H9 (cell line): ENCODE results near the gene TEX28. TPM values are rescaled to one million over a fixed set of nuclear protein-coding genes. Genes with fewer than 3 reads are reported as not detected.

Experiments
- DNase-seq: peaks from one replicate; pipeline ENCODE4 v3.0.0-alpha.2; 2017
- H2AFZ ChIP-seq: one replicate; pipeline ENCODE4 v1.6.1; 2013; ENCODE audit warnings: mild to moderate bottlenecking, low read length, control low read depth, moderate library complexity
- H2AK5ac ChIP-seq: 2 replicates; pipeline ENCODE4 v1.6.1; 2013; ENCODE audit warnings: low read length, control low read depth, mixed read lengths; ENCODE audit not compliant: insufficient read length
- H2BK120ac ChIP-seq: one replicate; pipeline ENCODE4 v1.6.1; 2013; ENCODE audit warnings: low read depth, mild to moderate bottlenecking, low read length, control low read depth, inconsistent platforms; ENCODE audit not compliant: poor library complexity, severe bottlenecking
- H2BK12ac ChIP-seq: 2 replicates; pipeline ENCODE4 v1.6.1; 2013; ENCODE audit warnings: low read length, control low read depth, mixed read lengths, low read depth; ENCODE audit not compliant: insufficient read length
- H2BK15ac ChIP-seq: 2 replicates; pipeline ENCODE4 v1.6.1; 2013; ENCODE audit warnings: low read depth, low read length, control low read depth
- H2BK20ac ChIP-seq: one replicate; pipeline ENCODE4 v1.6.1; 2013; ENCODE audit warnings: low read depth, mild to moderate bottlenecking, low read length, control low read depth, inconsistent platforms; ENCODE audit not compliant: poor library complexity, severe bottlenecking
- H2BK5ac ChIP-seq: 2 replicates; pipeline ENCODE4 v1.6.1; 2013; ENCODE audit warnings: low read length, control low read depth, mixed read lengths; ENCODE audit not compliant: insufficient read length
- H3K14ac ChIP-seq: 2 replicates; pipeline ENCODE4 v1.6.1; 2013; ENCODE audit warnings: low read length, control low read depth; ENCODE audit not compliant: insufficient read depth
- H3K18ac ChIP-seq: 2 replicates; pipeline ENCODE4 v1.6.1; 2013; ENCODE audit warnings: low read depth, mild to moderate bottlenecking, mixed read lengths, low read length, control low read depth; ENCODE audit not compliant: insufficient read length
- H3K23ac ChIP-seq: 2 replicates; pipeline ENCODE4 v1.6.1; 2013; ENCODE audit warnings: low read length, control low read depth, mixed read lengths, low read depth; ENCODE audit not compliant: insufficient read length
- H3K23me2 ChIP-seq: 2 replicates; pipeline ENCODE4 v1.6.1; 2013; ENCODE audit warnings: low read depth, mild to moderate bottlenecking, mixed read lengths, low read length, control low read depth; ENCODE audit not compliant: insufficient read length, poor library complexity, severe bottlenecking
- H3K27ac ChIP-seq: 2 replicates; pipeline ENCODE4 v1.5.1; 2013; ENCODE audit warnings: low read length, control low read depth, mixed read lengths, low read depth; ENCODE audit not compliant: insufficient read length
- H3K27me3 ChIP-seq: 2 replicates; pipeline ENCODE4 v1.6.1; 2013; ENCODE audit warnings: low read length, control low read depth, inconsistent platforms; ENCODE audit not compliant: insufficient read depth
- H3K4ac ChIP-seq: 2 replicates; pipeline ENCODE4 v1.6.1; 2013; ENCODE audit warnings: low read depth, mild to moderate bottlenecking, control low read depth, inconsistent platforms, low read length, moderate library complexity
- H3K4me1 ChIP-seq: 2 replicates; pipeline ENCODE4 v1.6.1; 2013; ENCODE audit warnings: low read length, control low read depth, inconsistent platforms; ENCODE audit not compliant: insufficient read depth
- H3K4me2 ChIP-seq: 2 replicates; pipeline ENCODE4 v1.6.1; 2013; ENCODE audit warnings: low read length, control low read depth, mixed read lengths; ENCODE audit not compliant: insufficient read length, insufficient read depth
- H3K56ac ChIP-seq: 2 replicates; pipeline ENCODE4 v1.6.1; 2013; ENCODE audit warnings: low read depth, mild to moderate bottlenecking, mixed read lengths, low read length, control low read depth; ENCODE audit not compliant: insufficient read length
- H3K79me1 ChIP-seq: 2 replicates; pipeline ENCODE4 v1.6.1; 2013; ENCODE audit warnings: low read depth, mild to moderate bottlenecking, moderate library complexity, low read length, control low read depth, inconsistent platforms; ENCODE audit not compliant: insufficient read depth, poor library complexity, severe bottlenecking
- H3K79me2 ChIP-seq: 2 replicates; pipeline ENCODE4 v1.6.1; 2013; ENCODE audit warnings: low read length, control low read depth, inconsistent platforms; ENCODE audit not compliant: insufficient read depth
- H3K9ac ChIP-seq: 2 replicates; pipeline ENCODE4 v1.6.1; 2013; ENCODE audit warnings: low read length, control low read depth, mixed read lengths; ENCODE audit not compliant: insufficient read length; ENCODE audit errors: extremely low read depth
- H3K9me3 ChIP-seq: one replicate; pipeline ENCODE4 v1.6.1; 2013; ENCODE audit warnings: low read depth, low read length, inconsistent platforms; ENCODE audit not compliant: control insufficient read depth
- H3T11ph ChIP-seq: one replicate; pipeline ENCODE4 v1.6.1; 2013; ENCODE audit warnings: mild to moderate bottlenecking, low read length, control low read depth, inconsistent platforms
- H4K20me1 ChIP-seq: one replicate; pipeline ENCODE4 v1.6.1; 2013; ENCODE audit not compliant: control insufficient read depth, insufficient read length, insufficient read depth
- H4K5ac ChIP-seq: 2 replicates; pipeline ENCODE4 v1.6.1; 2013; ENCODE audit warnings: low read depth, mild to moderate bottlenecking, mixed read lengths, low read length, control low read depth; ENCODE audit not compliant: insufficient read length
- H4K8ac ChIP-seq: replicated peaks from 2 replicates; pipeline ENCODE4 v1.6.1; 2013; ENCODE audit warnings: low read length, control low read depth, mixed read lengths, low read depth; ENCODE audit not compliant: insufficient read length
- H4K91ac ChIP-seq: 2 replicates; pipeline ENCODE4 v1.6.1; 2013; ENCODE audit warnings: low read depth, mild to moderate bottlenecking, moderate library complexity, mixed read lengths, low read length, control low read depth; ENCODE audit not compliant: insufficient read length
- H3K27ac Mint-ChIP-seq, 3 experiments: 2 replicates in 2 of 3; 3 replicates in 1 of 3; pipeline ENCODE4 v1.8.0; 2020 to 2021; ENCODE audit warnings: mixed read lengths in 3 of 3, mild to moderate bottlenecking in 1 of 3, moderate library complexity in 1 of 3
- H3K27me3 Mint-ChIP-seq: 2 replicates; pipeline ENCODE4 v1.8.0; 2021; ENCODE audit warnings: low read depth, mild to moderate bottlenecking, moderate library complexity, mixed read lengths
- H3K36me3 Mint-ChIP-seq, 3 experiments: 2 replicates in 2 of 3; 3 replicates in 1 of 3; pipeline ENCODE4 v1.8.0; 2020 to 2021; ENCODE audit warnings: low read depth in 3 of 3, mixed read lengths in 3 of 3; ENCODE audit not compliant: insufficient read depth in 1 of 3
- H3K4me1 Mint-ChIP-seq, 2 experiments: 2 replicates each; pipeline ENCODE4 v1.8.0; 2020; ENCODE audit warnings: mixed read lengths in 2 of 2
- H3K4me3 Mint-ChIP-seq, 2 experiments: 2 replicates in 1 of 2; 3 replicates in 1 of 2; pipeline ENCODE4 v1.8.0; 2020 to 2021; ENCODE audit warnings: mild to moderate bottlenecking in 2 of 2, mixed read lengths in 2 of 2, moderate library complexity in 1 of 2
- H3K9me3 Mint-ChIP-seq, 2 experiments: 2 replicates in 1 of 2; 3 replicates in 1 of 2; pipeline ENCODE4 v1.8.0; 2020; ENCODE audit warnings: mild to moderate bottlenecking in 2 of 2, mixed read lengths in 2 of 2, moderate library complexity in 1 of 2
- CTCF ChIP-seq: fragments of 200-600 bp; sonication (generic); conservative IDR thresholded peaks from 3 replicates; pipeline ENCODE4 v1.8.0; 2021; ENCODE audit warnings: antibody characterized with exemption, mild to moderate bottlenecking
- WGBS: extraction: QIAGEN DNeasy Blood & Tissue Kit; methylation state at CpG from one replicate; pipeline ENCODE4 v1.1.7; 2013; ENCODE audit warnings: missing lambda C conversion rate, low lambda C conversion rate, mixed read lengths; ENCODE audit not compliant: insufficient read length; ENCODE audit errors: extremely low coverage; 5-methylcytosine and 5-hydroxymethylcytosine counted together
- total RNA-seq: library from RNA; stranded (reverse); gene quantifications from 2 replicates; pipeline ENCODE4 v1.2.1, GENCODE V29; 2021

The TEX28 gene
- total RNA-seq, 1 experiment from 2014 or later = not detected

GRCh38 chrX:154332561-154332960 lies 37.6 kb upstream of the TEX28 start:
- Histone ChIP-seq H3K18ac (no peak overlapping the region), H3K9me3 (peaks cover 32% of the 10 kb centered on the region), H3K27ac (no peak overlapping the region), H3K4me1 (no peaks in the 10 kb centered on the region), H2AFZ (no peak overlapping the region), H4K20me1 (no peaks in the 10 kb centered on the region), H4K5ac (no peak overlapping the region), H3K9ac (no peak overlapping the region), H3K27me3 (no peaks in the 10 kb centered on the region), H3K79me1 (no peaks in the 10 kb centered on the region), H2BK5ac (no peak overlapping the region), H4K8ac (no peak overlapping the region), H3K4ac (no peak overlapping the region), H4K91ac (no peak overlapping the region), H3K79me2 (no peaks in the 10 kb centered on the region), H2AK5ac (no peak overlapping the region), H3K56ac (no peak overlapping the region), H2BK120ac (no peak overlapping the region), H3K14ac (no peak overlapping the region; the same call in 1 of the 2 replicates), H3T11ph (no peak overlapping the region), H3K23me2 (no peaks in the 10 kb centered on the region), H3K23ac (no peak overlapping the region), H2BK12ac (no peak overlapping the region), H2BK15ac (no peak overlapping the region), H3K4me2 (no peak overlapping the region), H2BK20ac (no peak overlapping the region)
- Mint-ChIP-seq H3K36me3 (peaks cover 0 to 8% (median 5%) of the 10 kb centered on the region in 3 experiments; a peak in 4 of 7 replicates), H3K4me1 (peaks cover 6% of the 10 kb centered on the region in 2 experiments), H3K4me3 (no peak overlapping the region), H3K27me3 (peaks cover 15% of the 10 kb centered on the region), H3K27ac (no peak overlapping the region), H3K9me3 (peaks cover 71 to 74% of the 10 kb centered on the region in 2 experiments)
- no CpG with 5 or more reads among the region's 29 CpGs for WGBS
- DNase-seq = no peak
- no peak for TF ChIP-seq CTCF
